Thyroid gland (tissue), 4 donors: ENCODE data around the gene VHLL.

Experiments used
- CTCF ChIP-seq, 6 experiments: fragments of 200-600 bp in 3 of 6; fragments of 450-650 bp in 3 of 6; sonication (generic) in 3 of 6; IDR thresholded peaks; one replicate each; pipeline ENCODE4 v1.5.1; 2016 to 2019; ENCODE audit warnings: antibody characterized with exemption in 6 of 6, mild to moderate bottlenecking in 2 of 6, inconsistent platforms in 1 of 6, moderate library complexity in 1 of 6
- POLR2A ChIP-seq, 2 donors: fragments of 450-650 bp; IDR thresholded peaks; one replicate each; pipeline ENCODE4 v1.6.1; 2017; ENCODE audit warnings: antibody characterized with exemption in 2 of 2, mild to moderate bottlenecking in 2 of 2, moderate library complexity in 1 of 2

GRCh38 chr1:156316909-156317308 is 17.8 kb upstream of the VHLL start:
- TF ChIP-seq CTCF (IDR thresholded peaks at IDR 0.05) (no peak), POLR2A (IDR thresholded peaks at IDR 0.05) (no peak)
